GM18498 (cell line): Measurements from ENCODE around the gene MMAB.

Source experiments
- ATAC-seq: cut with Tn5 transposase; IDR thresholded peaks from one replicate; pipeline ENCODE4 v1.9.1; 2021; ENCODE audit warnings: mild to moderate bottlenecking, moderate library complexity; ENCODE audit not compliant: unreplicated experiment

The MMAB gene

GRCh38 chr12:109541413-109541726 lies 31.9 kb downstream of the MMAB start:
- ATAC-seq, result no peak

GRCh38 chr12:109540526-109541412 lies 32.5 kb downstream of the MMAB start:
- no peak for ATAC-seq

GRCh38 chr12:109539508-109539907 lies 33.8 kb downstream of the MMAB start:
- ATAC-seq, result no peak

GRCh38 chr12:109538191-109538863 lies 35.0 kb downstream of the MMAB start:
- ATAC-seq, result no peak

GRCh38 chr12:109537136-109537535 lies 36.2 kb downstream of the MMAB start:
- no peak for ATAC-seq

GRCh38 chr12:109535863-109536250 lies 37.4 kb downstream of the MMAB start:
- no peak for ATAC-seq

GRCh38 chr12:109535231-109535862 lies 38.0 kb downstream of the MMAB start:
- ATAC-seq, result no peak

- ATAC-seq, result no peak
These were observed 38.8 kb downstream of the MMAB start for GRCh38 chr12:109534456-109534855.

- no peak for ATAC-seq
These were observed 39.9 kb downstream of the MMAB start for GRCh38 chr12:109533487-109533740.

- ATAC-seq, result no peak
These were observed 40.4 kb downstream of the MMAB start for GRCh38 chr12:109532721-109533486.

- ATAC-seq, result no peak
These were observed 41.9 kb downstream of the MMAB start for GRCh38 chr12:109531411-109531810.

GRCh38 chr12:109529691-109530640 lies 43.3 kb downstream of the MMAB start:
- no peak for ATAC-seq

GRCh38 chr12:109527489-109528123 lies 45.7 kb downstream of the MMAB start:
- ATAC-seq, result no peak

GRCh38 chr12:109525279-109525585 lies 48.1 kb downstream of the MMAB start:
- no peak for ATAC-seq

- no peak for ATAC-seq
These were observed 48.6 kb downstream of the MMAB start for GRCh38 chr12:109524466-109525278.

- no peak for ATAC-seq
These were observed 49.8 kb downstream of the MMAB start for GRCh38 chr12:109523504-109523903.

- no peak for ATAC-seq
These were observed 50.2 kb downstream of the MMAB start for GRCh38 chr12:109523071-109523470.

- ATAC-seq, result no peak
These were observed 51.5 kb downstream of the MMAB start for GRCh38 chr12:109521831-109522230.

- ATAC-seq, result no peak
These were observed 53.5 kb downstream of the MMAB start for GRCh38 chr12:109519787-109520186.
